ENCODE measurements around the gene FBXW11. TPM values are rescaled to one million over a fixed set of nuclear protein-coding genes. Genes with fewer than 3 reads are reported as not detected.

Gene FBXW11
- total and polyA plus RNA-seq, 4 donors = 7.6 to 87.5 (median 35.2) TPM

DNA sequence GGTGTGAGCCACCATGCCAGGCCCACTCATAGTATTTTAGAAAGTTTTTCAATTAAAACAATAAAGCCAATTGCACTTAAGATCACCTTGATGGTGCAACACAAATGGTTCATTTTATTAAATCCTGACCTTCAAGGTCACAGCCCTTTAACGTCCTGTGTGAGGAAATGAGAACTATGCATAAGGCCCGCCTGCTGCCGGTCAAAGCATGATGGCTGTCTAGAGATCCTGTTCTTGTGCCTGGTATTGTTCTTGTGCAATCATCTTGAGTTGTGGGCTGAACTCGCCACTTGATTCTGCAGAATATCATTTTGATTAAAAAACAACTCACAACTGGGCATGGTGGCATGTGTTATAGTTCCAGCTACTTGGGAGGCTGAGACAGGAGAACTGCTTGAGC, 43.6 kb upstream of the FBXW11 start:
- peaks cover 0 to 3% (median 0%) of the 10 kb centered on the region in 5 donors for H3K4me1 ChIP-seq (ENCODE audit: control insufficient read depth in 5 of 5, insufficient read depth in 5 of 5, low read length in 5 of 5)
- DNase-seq (no peak), ATAC-seq (ENCODE audit: insufficient read depth, low FRiP score) (no peak)
- TF ChIP-seq, protein P1, sequence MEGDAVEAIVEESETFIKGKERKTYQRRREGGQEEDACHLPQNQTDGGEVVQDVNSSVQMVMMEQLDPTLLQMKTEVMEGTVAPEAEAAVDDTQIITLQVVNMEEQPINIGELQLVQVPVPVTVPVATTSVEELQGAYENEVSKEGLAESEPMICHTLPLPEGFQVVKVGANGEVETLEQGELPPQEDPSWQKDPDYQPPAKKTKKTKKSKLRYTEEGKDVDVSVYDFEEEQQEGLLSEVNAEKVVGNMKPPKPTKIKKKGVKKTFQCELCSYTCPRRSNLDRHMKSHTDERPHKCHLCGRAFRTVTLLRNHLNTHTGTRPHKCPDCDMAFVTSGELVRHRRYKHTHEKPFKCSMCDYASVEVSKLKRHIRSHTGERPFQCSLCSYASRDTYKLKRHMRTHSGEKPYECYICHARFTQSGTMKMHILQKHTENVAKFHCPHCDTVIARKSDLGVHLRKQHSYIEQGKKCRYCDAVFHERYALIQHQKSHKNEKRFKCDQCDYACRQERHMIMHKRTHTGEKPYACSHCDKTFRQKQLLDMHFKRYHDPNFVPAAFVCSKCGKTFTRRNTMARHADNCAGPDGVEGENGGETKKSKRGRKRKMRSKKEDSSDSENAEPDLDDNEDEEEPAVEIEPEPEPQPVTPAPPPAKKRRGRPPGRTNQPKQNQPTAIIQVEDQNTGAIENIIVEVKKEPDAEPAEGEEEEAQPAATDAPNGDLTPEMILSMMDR (IDR thresholded peaks at IDR 0.05; ENCODE audit: control extremely low read depth, extremely low read depth) = no peak
- peaks cover 0 to 48% (median 5%) of the 10 kb centered on the region in 4 donors for H3K36me3 ChIP-seq (ENCODE audit: control insufficient read depth in 4 of 4, insufficient read depth in 4 of 4, low read length in 4 of 4)
- H3K4me3 ChIP-seq = no peak overlapping the region
- peaks cover 0 to 1% (median 0%) of the 10 kb centered on the region in 4 donors for H3K9me3 ChIP-seq (ENCODE audit: control insufficient read depth in 4 of 4, insufficient read depth in 3 of 4, low read length in 3 of 4)
- H3K27me3 ChIP-seq (ENCODE audit: control insufficient read depth in 3 of 3, insufficient read depth in 3 of 3, low read length in 2 of 3) = no peaks in the 10 kb centered on the region
- 43 to 73% methylated on average over 4 of the region's 4 CpGs for WGBS, 2 donors
- no peak overlapping the region for H3K9ac ChIP-seq (ENCODE audit: insufficient read depth in 1 of 2, low read length in 2 of 2)
- H3K27ac ChIP-seq (ENCODE audit: low read depth in 1 of 2, low read length in 1 of 2) = no peak overlapping the region

GRCh38 chr5:172049226-172049796, 42.9 kb upstream of the FBXW11 start:
- Histone ChIP-seq H3K9ac (ENCODE audit: insufficient read depth in 1 of 2, low read length in 2 of 2) (no peak overlapping the region), H3K36me3 (ENCODE audit: control insufficient read depth in 4 of 4, insufficient read depth in 4 of 4, low read length in 4 of 4) (peaks cover 0 to 47% (median 5%) of the 10 kb centered on the region in 4 donors), H3K27ac (ENCODE audit: low read depth in 1 of 2, low read length in 1 of 2) (no peak overlapping the region), H3K27me3 (ENCODE audit: control insufficient read depth in 3 of 3, insufficient read depth in 3 of 3, low read length in 2 of 3) (no peaks in the 10 kb centered on the region), H3K9me3 (ENCODE audit: control insufficient read depth in 4 of 4, insufficient read depth in 3 of 4, low read length in 3 of 4) (no peaks in the 10 kb centered on the region), H3K4me1 (ENCODE audit: control insufficient read depth in 5 of 5, insufficient read depth in 5 of 5, low read length in 5 of 5) (peaks cover 0 to 3% (median 0%) of the 10 kb centered on the region in 5 donors), H3K4me3 (no peak overlapping the region)
- ATAC-seq (ENCODE audit: insufficient read depth, low FRiP score) = no peak
- WGBS, 2 donors = 88 to 93% methylated on average over 12 of the region's 12 CpGs
- no peak for DNase-seq
- TF ChIP-seq, protein P1 (IDR thresholded peaks at IDR 0.05; ENCODE audit: control extremely low read depth, extremely low read depth) = no peak

DNA sequence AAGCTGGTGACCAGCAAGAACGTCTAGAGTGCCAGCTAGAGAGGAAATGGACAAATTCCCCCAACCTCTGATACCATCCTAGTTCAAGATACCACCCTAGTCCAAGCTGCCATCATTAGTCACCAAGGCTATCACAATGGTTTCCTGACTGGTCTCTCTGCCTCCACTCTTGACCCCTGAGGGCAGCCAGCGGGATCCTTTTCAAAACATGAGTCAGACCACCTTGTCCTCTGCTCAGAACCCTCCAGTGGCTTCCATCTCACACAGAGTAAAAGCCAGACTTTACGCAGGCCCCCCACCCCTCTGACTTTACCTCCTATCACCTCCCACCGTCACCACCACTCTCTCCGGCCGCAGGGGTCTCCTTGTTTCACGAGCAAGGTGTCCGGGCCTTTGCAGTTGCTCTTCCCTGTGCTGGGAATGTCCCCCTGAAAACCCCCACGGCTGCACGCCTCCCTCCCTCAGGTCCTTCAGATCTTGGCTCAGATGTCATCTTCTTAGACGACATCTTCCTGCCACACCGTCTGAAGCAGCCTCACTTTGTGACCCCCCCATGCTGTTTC, 42.2 kb upstream of the FBXW11 start:
- TF ChIP-seq, protein P1 (IDR thresholded peaks at IDR 0.05; ENCODE audit: control extremely low read depth, extremely low read depth) = no peak
- peaks cover 0 to 47% (median 5%) of the 10 kb centered on the region in 4 donors for H3K36me3 ChIP-seq (ENCODE audit: control insufficient read depth in 4 of 4, insufficient read depth in 4 of 4, low read length in 4 of 4)
- no peaks in the 10 kb centered on the region for H3K9me3 ChIP-seq (ENCODE audit: control insufficient read depth in 4 of 4, insufficient read depth in 3 of 4, low read length in 3 of 4)
- 89 to 92% methylated on average over 12 of the region's 12 CpGs for WGBS, 2 donors
- H3K27me3 ChIP-seq (ENCODE audit: control insufficient read depth in 3 of 3, insufficient read depth in 3 of 3, low read length in 2 of 3) = no peaks in the 10 kb centered on the region
- no peak for DNase-seq
- peaks cover 0 to 3% (median 0%) of the 10 kb centered on the region in 5 donors for H3K4me1 ChIP-seq (ENCODE audit: control insufficient read depth in 5 of 5, insufficient read depth in 5 of 5, low read length in 5 of 5)
- ATAC-seq (ENCODE audit: insufficient read depth, low FRiP score) = no peak
- H3K4me3 ChIP-seq = no peak overlapping the region
- H3K9ac ChIP-seq (ENCODE audit: insufficient read depth in 1 of 2, low read length in 2 of 2) = no peak overlapping the region
- no peak overlapping the region for H3K27ac ChIP-seq (ENCODE audit: low read depth in 1 of 2, low read length in 1 of 2)

DNA sequence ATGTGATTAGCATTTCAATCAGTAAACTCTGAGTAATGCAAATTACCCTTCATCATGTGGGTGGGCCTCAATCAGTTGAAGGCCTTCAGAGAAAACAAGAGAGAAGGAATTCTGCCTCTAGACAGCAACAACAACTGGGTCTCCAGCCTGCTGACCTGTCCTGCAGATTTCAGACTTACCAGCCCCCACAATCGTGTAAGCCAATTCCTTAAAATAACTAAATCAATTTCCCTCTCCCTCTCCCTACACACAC, 41.7 kb upstream of the FBXW11 start:
- no peak for ATAC-seq (ENCODE audit: insufficient read depth, low FRiP score)
- H3K4me1 ChIP-seq (ENCODE audit: control insufficient read depth in 5 of 5, insufficient read depth in 5 of 5, low read length in 5 of 5) = peaks cover 0 to 3% (median 0%) of the 10 kb centered on the region in 5 donors
- H3K9ac ChIP-seq (ENCODE audit: insufficient read depth in 1 of 2, low read length in 2 of 2) = no peak overlapping the region
- no peak overlapping the region for H3K4me3 ChIP-seq
- no peak for DNase-seq
- no peaks in the 10 kb centered on the region for H3K27me3 ChIP-seq (ENCODE audit: control insufficient read depth in 3 of 3, insufficient read depth in 3 of 3, low read length in 2 of 3)
- WGBS, 2 donors = 95% methylated on average over 1 of the region's 1 CpG
- TF ChIP-seq, protein P1 (IDR thresholded peaks at IDR 0.05; ENCODE audit: control extremely low read depth, extremely low read depth) = no peak
- peaks cover 0 to 47% (median 5%) of the 10 kb centered on the region in 4 donors for H3K36me3 ChIP-seq (ENCODE audit: control insufficient read depth in 4 of 4, insufficient read depth in 4 of 4, low read length in 4 of 4)
- H3K27ac ChIP-seq (ENCODE audit: low read depth in 1 of 2, low read length in 1 of 2) = no peak overlapping the region
- H3K9me3 ChIP-seq (ENCODE audit: control insufficient read depth in 4 of 4, insufficient read depth in 3 of 4, low read length in 3 of 4) = no peaks in the 10 kb centered on the region
